HG03354 (cell line): ENCODE results near the gene SLC50A1.
"Not testable (repeated sequence)": the region's sequence is repeated elsewhere in the genome, so short reads cannot be mapped to it uniquely, and the experiment has no call there.

Experiments used
- ATAC-seq: cut with Tn5 transposase; IDR thresholded peaks from one replicate; pipeline ENCODE4 v1.9.1; 2021; ENCODE audit warnings: mild to moderate bottlenecking; ENCODE audit not compliant: unreplicated experiment, poor library complexity, severe bottlenecking

SLC50A1 gene

GRCh38 chr1:155168105-155168445 lies 32.4 kb downstream of the SLC50A1 start:
- ATAC-seq: not testable (repeated sequence)

GRCh38 chr1:155168456-155169210 lies 33.0 kb downstream of the SLC50A1 start:
- ATAC-seq: no peak

- no peak for ATAC-seq
Measured at GRCh38 chr1:155169541-155169940, 33.9 kb downstream of the SLC50A1 start.

- no peak for ATAC-seq
Measured at GRCh38 chr1:155170101-155170785, 34.6 kb downstream of the SLC50A1 start.

GRCh38 chr1:155170806-155171205 lies 35.2 kb downstream of the SLC50A1 start:
- no peak for ATAC-seq

GRCh38 chr1:155171836-155172731 lies 36.4 kb downstream of the SLC50A1 start:
- peak; percentile 25 for ATAC-seq

DNA sequence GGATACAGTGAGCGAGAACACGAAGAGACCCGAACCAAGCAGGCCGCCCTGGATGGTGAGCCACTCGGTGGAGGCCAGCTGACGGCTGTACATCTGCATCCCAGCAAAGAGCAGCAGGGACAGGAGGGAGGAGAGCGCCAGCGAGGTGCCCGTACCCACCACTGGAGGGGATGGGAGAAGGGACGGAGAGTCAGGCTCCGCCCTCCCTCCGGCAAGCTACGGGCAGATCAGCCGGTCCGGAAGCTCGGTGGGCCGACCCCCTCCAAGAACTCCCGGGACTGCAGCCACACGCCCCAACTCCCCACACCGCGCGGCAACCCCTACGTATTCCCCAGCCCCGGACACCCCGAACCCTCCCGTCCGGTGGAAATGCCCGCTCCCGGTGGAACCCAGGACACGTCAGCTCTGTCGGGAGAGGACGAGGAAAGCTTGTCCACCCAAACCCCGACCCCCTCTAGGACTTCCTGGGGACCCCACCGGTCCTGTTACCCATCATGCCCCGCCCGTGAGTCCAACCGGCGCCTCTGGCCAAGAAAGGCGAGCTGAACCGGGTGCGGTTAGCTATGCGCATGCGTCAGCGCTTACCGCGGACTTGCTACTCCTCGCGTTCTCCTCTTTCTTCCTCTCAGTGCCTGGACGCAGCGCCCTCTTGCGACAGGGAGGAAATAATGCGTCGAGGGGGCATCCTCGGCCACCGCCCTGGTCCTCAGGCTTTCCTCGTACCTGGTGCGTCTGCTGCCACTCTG lies 37.3 kb downstream of the SLC50A1 start, which contains the start of gene KRTCAP2:
TSS of gene KRTCAP2 (minus strand) at position 573 of the 746 bp plus-strand sequence. CDS start at position 493, 80 bp downstream.
- peak; percentile 77 for ATAC-seq

DNA sequence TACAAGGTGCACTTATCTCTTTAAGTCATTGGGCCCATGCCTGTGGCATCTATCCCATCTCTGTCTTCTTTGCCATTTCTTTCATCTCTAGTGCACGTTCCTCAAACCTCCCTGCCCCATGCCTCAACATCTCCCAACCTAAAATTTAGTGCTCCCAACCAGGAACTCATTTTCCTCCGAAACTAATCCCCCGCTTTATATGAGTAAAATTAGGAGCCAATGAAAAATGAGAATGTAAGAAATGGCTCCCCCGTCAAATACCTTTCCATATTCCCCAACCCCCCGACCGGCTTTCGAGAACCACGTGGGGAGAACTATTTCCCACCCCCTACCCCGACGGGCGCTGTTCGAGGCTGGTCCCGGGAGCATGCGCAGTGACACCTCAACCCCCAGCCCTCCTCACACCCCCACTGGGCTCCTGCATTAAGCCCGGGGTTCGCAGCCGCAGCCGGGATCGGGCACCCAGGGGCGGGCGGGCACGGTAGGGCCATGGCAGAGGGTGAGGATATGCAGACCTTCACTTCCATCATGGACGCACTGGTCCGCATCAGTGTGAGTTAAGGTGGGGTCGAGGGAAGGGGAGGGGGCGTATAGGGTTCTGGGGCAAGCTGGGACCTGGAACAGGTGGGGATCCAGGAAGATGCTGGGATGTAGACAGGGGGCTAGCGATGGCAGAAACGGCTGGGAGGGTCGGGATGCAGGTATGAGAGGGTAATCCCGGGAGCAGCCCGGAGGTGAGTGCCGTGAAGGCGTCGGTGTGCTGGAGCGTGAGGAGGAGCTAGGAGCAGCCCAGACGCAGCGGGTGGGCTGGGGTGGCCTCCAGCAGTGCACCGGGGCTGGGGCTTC lies 38.0 kb downstream of the SLC50A1 start, which contains the start of gene TRIM46:
TSS of gene TRIM46 (plus strand) at position 372 of the 846 bp plus-strand sequence. CDS start at position 490, 118 bp downstream.
- ATAC-seq: peak; percentile 9

GRCh38 chr1:155174324-155175280 lies 39.0 kb downstream of the SLC50A1 start:
- ATAC-seq: no peak

DNA sequence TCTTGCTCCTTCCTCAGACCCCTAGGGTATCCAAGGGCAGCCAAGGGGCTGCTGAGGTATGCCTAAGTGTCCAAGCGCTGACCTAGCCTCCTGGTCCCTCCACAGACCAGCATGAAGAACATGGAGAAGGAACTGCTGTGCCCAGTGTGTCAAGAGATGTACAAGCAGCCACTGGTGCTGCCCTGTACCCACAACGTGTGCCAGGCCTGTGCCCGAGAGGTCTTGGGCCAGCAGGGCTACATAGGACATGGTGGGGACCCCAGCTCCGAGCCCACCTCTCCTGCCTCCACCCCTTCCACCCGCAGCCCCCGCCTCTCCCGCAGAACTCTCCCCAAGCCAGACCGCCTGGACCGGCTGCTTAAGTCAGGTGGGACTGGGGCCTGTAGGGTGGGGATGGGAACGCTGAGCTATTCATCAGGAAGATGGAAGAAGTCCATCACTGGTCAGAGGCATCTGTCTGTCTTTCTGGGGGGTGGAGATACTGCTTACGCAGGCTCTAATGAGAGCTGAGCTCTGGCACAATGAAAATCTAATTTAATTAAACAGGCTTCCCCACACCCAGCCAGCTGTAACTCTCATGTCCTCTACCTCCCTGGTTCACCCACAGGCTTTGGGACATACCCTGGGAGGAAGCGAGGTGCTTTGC lies 39.8 kb downstream of the SLC50A1 start:
- ATAC-seq: no peak

DNA sequence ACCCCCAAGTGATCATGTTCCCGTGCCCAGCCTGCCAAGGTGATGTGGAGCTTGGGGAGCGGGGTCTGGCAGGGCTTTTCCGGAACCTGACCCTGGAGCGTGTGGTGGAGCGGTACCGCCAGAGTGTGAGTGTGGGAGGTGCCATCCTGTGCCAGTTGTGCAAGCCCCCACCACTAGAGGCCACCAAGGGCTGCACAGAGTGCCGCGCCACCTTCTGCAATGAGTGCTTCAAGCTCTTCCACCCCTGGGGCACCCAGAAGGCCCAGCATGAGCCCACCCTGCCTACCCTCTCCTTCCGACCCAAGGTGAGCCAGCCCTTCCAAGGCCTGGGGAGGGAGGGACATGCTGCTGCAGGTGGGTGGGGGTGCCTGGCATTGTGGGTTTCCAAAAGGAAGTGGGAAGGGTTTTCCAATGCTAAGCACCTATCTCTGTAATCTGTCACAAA lies 40.3 kb downstream of the SLC50A1 start:
- ATAC-seq: no peak

DNA sequence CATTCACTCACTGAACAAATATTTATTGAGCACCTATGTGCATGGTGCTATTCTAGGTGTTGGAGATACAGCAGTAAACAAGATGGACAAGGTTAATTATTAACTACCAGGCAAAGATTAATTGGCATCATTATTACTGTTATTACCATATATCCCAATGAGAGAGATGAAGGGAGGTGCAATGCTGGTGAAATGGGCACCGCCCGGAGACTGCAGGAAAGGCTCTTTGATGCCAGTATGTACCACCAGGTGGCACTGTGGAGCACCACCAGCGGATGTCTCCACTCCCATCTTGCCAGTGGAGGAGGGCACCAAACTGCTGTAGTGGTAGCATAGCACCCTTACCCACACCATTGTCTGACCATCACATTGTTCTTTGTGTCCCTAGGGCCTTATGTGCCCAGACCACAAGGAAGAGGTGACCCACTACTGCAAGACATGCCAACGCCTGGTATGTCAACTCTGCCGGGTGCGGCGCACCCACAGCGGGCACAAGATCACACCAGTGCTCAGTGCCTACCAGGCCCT lies 41.0 kb downstream of the SLC50A1 start:
- ATAC-seq: no peak

GRCh38 chr1:155177192-155177917 lies 41.7 kb downstream of the SLC50A1 start:
- ATAC-seq: no peak

DNA sequence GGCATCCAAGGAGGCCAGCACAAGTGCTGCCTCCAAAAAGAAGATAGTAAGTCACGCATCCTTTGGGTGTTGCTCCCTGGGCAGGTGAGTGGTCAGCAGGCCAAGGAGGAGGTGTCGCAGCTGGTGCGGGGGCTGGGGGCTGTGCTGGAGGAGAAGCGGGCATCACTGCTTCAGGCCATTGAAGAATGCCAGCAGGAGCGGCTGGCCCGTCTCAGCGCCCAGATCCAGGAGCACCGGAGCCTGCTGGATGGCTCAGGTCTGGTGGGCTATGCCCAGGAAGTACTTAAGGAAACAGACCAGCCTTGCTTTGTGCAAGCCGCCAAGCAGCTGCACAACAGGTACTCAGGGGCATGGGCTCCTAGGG lies 42.2 kb downstream of the SLC50A1 start:
- no peak for ATAC-seq

GRCh38 chr1:155178441-155179111 lies 42.9 kb downstream of the SLC50A1 start:
- ATAC-seq: no peak
